Stomach (tissue), 9 donors: ENCODE data around the gene TTC7B. TPM values are rescaled to one million over a fixed set of nuclear protein-coding genes. Genes with fewer than 3 reads are reported as not detected.
A peak's percentile ranks its signal among the peaks of the same experiment; 100 is the strongest.

ENCODE experiments used
- DNase-seq, 2 donors: peaks; one replicate each; pipeline versions ENCODE4 v3.0.0 to v3.0.0-alpha.2; 2013 to 2019
- H3K27ac ChIP-seq, 5 donors: fragments of 200-600 bp in 4 of 5; sonication (generic) in 4 of 5; one replicate each; pipeline ENCODE4 v1.5.1; 2013 to 2019; ENCODE audit warnings: mild to moderate bottlenecking in 1 of 5, moderate library complexity in 1 of 5
- H3K27me3 ChIP-seq, 3 donors: fragments of 200-600 bp; sonication (generic); one replicate each; pipeline ENCODE4 v1.5.1; 2017 to 2019; ENCODE audit warnings: mixed run types in 1 of 3
- H3K36me3 ChIP-seq, 4 donors: fragments of 200-600 bp; sonication (generic); 1 replicate in 3 of 4; 2 replicates in 1 of 4; pipeline ENCODE4 v1.5.1; 2016 to 2019
- H3K4me1 ChIP-seq, 4 donors: fragments of 200-600 bp; sonication (generic); one replicate each; pipeline ENCODE4 v1.5.1; 2016 to 2019
- H3K4me3 ChIP-seq, 4 donors: fragments of 200-600 bp; sonication (generic) in 3 of 4; one replicate each; pipeline ENCODE4 v1.5.1; 2016 to 2019; ENCODE audit warnings: mild to moderate bottlenecking in 1 of 4
- H3K9me3 ChIP-seq, 4 donors: fragments of 200-600 bp; sonication (generic); one replicate each; pipeline ENCODE4 v1.5.1; 2016 to 2019
- EP300 ChIP-seq: sonication (generic); formaldehyde crosslinking; IDR thresholded peaks from one replicate; pipeline ENCODE4 v1.6.1; 2017; ENCODE audit warnings: antibody characterized with exemption
- POLR2A ChIP-seq, 4 donors: fragments of 450-650 bp; IDR thresholded peaks; one replicate each; pipeline ENCODE4 v1.6.1; 2016; ENCODE audit warnings: antibody characterized with exemption in 4 of 4, control low read depth in 2 of 4, mild to moderate bottlenecking in 1 of 4, moderate library complexity in 1 of 4
- POLR2AphosphoS5 ChIP-seq, 3 donors: sonication (generic); formaldehyde crosslinking; IDR thresholded peaks; one replicate each; pipeline ENCODE4 v1.6.1; 2016; ENCODE audit warnings: antibody characterized with exemption in 3 of 3
- WGBS, 5 donors: extraction: QIAGEN DNeasy Blood & Tissue Kit in 3 of 5; methylation state at CpG; one replicate each; pipeline versions ENCODE4 v1.1.5 to v1.1.7; 2013 to 2018; 5-methylcytosine and 5-hydroxymethylcytosine counted together
- intact Hi-C: fragments of 100-400 bp; cut with DNase I; formaldehyde crosslinking; loops from one replicate; pipeline ENCODE4 v1.15.1; 2023; ENCODE audit warnings: low total_unique reads
- polyA plus RNA-seq, 3 donors: library from polyadenylated mRNA; stranded (reverse); fragments of 200-250 nt; gene quantifications; one replicate each; pipeline ENCODE4 v1.2.3, GENCODE V29; 2013
- total RNA-seq, 5 donors: library from RNA; depleted of rRNA; stranded (reverse); fragments of >200 nt; gene quantifications; one replicate each; pipeline versions ENCODE4 v1.1.0 to v1.2.3, GENCODE V29; 2014 to 2016
- TF ChIP-seq, protein P1 (sequence below), 7 experiments: fragments of 450-650 bp in 4 of 7; fragments of 200-600 bp in 3 of 7; sonication (generic) in 3 of 7; IDR thresholded peaks; one replicate each; pipeline ENCODE4 v1.5.1; 2016 to 2019; ENCODE audit warnings: antibody characterized with exemption in 7 of 7, control low read depth in 2 of 7, mild to moderate bottlenecking in 1 of 7
- donor health status: healthy with polysubstance abuse.
- donor health status: Bipolar disorder and iron deficiency.
- donor health status: healthy.

Gene TTC7B
- total and polyA plus RNA-seq, 8 donors = 6.8 to 110 (median 17.7) TPM

GRCh38 chr14:90691627-90692026, 124.6 kb downstream of the TTC7B start:
- peaks cover 0 to 14% (median 5%) of the 10 kb centered on the region in 4 donors for H3K4me1 ChIP-seq
- H3K27me3 ChIP-seq = no peaks in the 10 kb centered on the region
- TF ChIP-seq POLR2A (IDR thresholded peaks at IDR 0.05) (no peak), POLR2AphosphoS5 (IDR thresholded peaks at IDR 0.05) (no peak), EP300 (no peak)
- TF ChIP-seq, protein P1, sequence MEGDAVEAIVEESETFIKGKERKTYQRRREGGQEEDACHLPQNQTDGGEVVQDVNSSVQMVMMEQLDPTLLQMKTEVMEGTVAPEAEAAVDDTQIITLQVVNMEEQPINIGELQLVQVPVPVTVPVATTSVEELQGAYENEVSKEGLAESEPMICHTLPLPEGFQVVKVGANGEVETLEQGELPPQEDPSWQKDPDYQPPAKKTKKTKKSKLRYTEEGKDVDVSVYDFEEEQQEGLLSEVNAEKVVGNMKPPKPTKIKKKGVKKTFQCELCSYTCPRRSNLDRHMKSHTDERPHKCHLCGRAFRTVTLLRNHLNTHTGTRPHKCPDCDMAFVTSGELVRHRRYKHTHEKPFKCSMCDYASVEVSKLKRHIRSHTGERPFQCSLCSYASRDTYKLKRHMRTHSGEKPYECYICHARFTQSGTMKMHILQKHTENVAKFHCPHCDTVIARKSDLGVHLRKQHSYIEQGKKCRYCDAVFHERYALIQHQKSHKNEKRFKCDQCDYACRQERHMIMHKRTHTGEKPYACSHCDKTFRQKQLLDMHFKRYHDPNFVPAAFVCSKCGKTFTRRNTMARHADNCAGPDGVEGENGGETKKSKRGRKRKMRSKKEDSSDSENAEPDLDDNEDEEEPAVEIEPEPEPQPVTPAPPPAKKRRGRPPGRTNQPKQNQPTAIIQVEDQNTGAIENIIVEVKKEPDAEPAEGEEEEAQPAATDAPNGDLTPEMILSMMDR (IDR thresholded peaks at IDR 0.05) = no peak
- H3K27ac ChIP-seq = no peak overlapping the region
- DNase-seq = no peak
- intact Hi-C loops = loop anchor here (10.0 kb wide), 1 partner anchor 287 kb away; no protein-coding TSS in a partner anchor
- H3K36me3 ChIP-seq = peaks cover 0 to 18% (median 8%) of the 10 kb centered on the region in 4 donors
- H3K4me3 ChIP-seq = no peak overlapping the region
- H3K9me3 ChIP-seq = no peaks in the 10 kb centered on the region
- WGBS, 5 donors = 96 to 100% (median 97%) methylated on average over 2 of the region's 2 CpGs

- DNase-seq = no peak
- no peak for TF ChIP-seq EP300
- Histone ChIP-seq H3K27ac (no peak overlapping the region), H3K27me3 (no peaks in the 10 kb centered on the region), H3K36me3 (peaks cover 0 to 27% (median 10%) of the 10 kb centered on the region in 4 donors), H3K4me1 (peaks cover 0 to under 1% (median 0%) of the 10 kb centered on the region in 4 donors), H3K9me3 (no peaks in the 10 kb centered on the region), H3K4me3 (no peak overlapping the region)
- intact Hi-C loops = no loop called here
- 89 to 94% (median 92%) methylated on average over 5 of the region's 5 CpGs for WGBS, 5 donors
These were observed 128.6 kb downstream of the TTC7B start for GRCh38 chr14:90687680-90688079.

GRCh38 chr14:90682615-90683014, 133.6 kb downstream of the TTC7B start:
- H3K27me3 ChIP-seq = no peaks in the 10 kb centered on the region
- intact Hi-C loops = no loop called here
- H3K27ac ChIP-seq = no peak overlapping the region
- peaks cover 0 to 24% (median 9%) of the 10 kb centered on the region in 4 donors for H3K4me1 ChIP-seq
- TF ChIP-seq EP300 (no peak), POLR2AphosphoS5 (IDR thresholded peaks at IDR 0.05) (no peak), POLR2A (IDR thresholded peaks at IDR 0.05) (no peak)
- TF ChIP-seq, protein P1 (IDR thresholded peaks at IDR 0.05) = no peak
- no peaks in the 10 kb centered on the region for H3K9me3 ChIP-seq
- no peak overlapping the region for H3K4me3 ChIP-seq
- H3K36me3 ChIP-seq = peaks cover 0 to 20% (median 4%) of the 10 kb centered on the region in 4 donors
- DNase-seq = no peak
- 92 to 99% (median 96%) methylated on average over 7 of the region's 7 CpGs for WGBS, 5 donors

GRCh38 chr14:90681929-90682328, 134.3 kb downstream of the TTC7B start:
- intact Hi-C loops = no loop called here
- 49 to 64% (median 58%) methylated on average over 3 of the region's 3 CpGs for WGBS, 5 donors
- H3K36me3 ChIP-seq = peaks cover 0 to 13% (median 1%) of the 10 kb centered on the region in 4 donors
- H3K9me3 ChIP-seq = no peaks in the 10 kb centered on the region
- DNase-seq = peak in 1 of 2 donors; percentile 77
- TF ChIP-seq EP300 (no peak), POLR2AphosphoS5 (IDR thresholded peaks at IDR 0.05) (peak in 2 of 3 donors; percentile 60 to 66)
- H3K4me3 ChIP-seq = no peak overlapping the region
- H3K27me3 ChIP-seq = no peaks in the 10 kb centered on the region
- H3K4me1 ChIP-seq = peaks cover 0 to 30% (median 14%) of the 10 kb centered on the region in 4 donors
- H3K27ac ChIP-seq = no peak overlapping the region

GRCh38 chr14:90678846-90679362, 137.3 kb downstream of the TTC7B start:
- 85 to 95% (median 93%) methylated on average over 6 of the region's 6 CpGs for WGBS, 5 donors
- no peak overlapping the region for H3K27ac ChIP-seq
- no peaks in the 10 kb centered on the region for H3K27me3 ChIP-seq
- no peak overlapping the region for H3K4me3 ChIP-seq
- no peak for TF ChIP-seq EP300
- TF ChIP-seq POLR2AphosphoS5 (IDR thresholded peaks at IDR 0.05) = no peak
- TF ChIP-seq, protein P1 (IDR thresholded peaks at IDR 0.05) = no peak
- TF ChIP-seq POLR2A (IDR thresholded peaks at IDR 0.05) = no peak
- peaks cover 0 to 23% (median 12%) of the 10 kb centered on the region in 4 donors for H3K36me3 ChIP-seq
- no peak for DNase-seq
- intact Hi-C loops = no loop called here
- H3K9me3 ChIP-seq = no peaks in the 10 kb centered on the region
- peaks cover 0 to 58% (median 19%) of the 10 kb centered on the region in 4 donors for H3K4me1 ChIP-seq
